Measurements from ENCODE around the gene MEF2A. TPM values are rescaled to one million over a fixed set of nuclear protein-coding genes. Genes with fewer than 3 reads are reported as not detected.

Gene MEF2A
- polyA plus RNA-seq, 1 experiment = 34.3 TPM

- Histone ChIP-seq H3K36me3 (ENCODE audit: control insufficient read depth, insufficient read depth, low read length) (no peaks in the 10 kb centered on the region), H3K4me3 (ENCODE audit: low read depth, low read length) (no peak overlapping the region), H3K27me3 (ENCODE audit: control insufficient read depth, insufficient read depth, low read length) (no peaks in the 10 kb centered on the region)
- POLR2A ChIA-PET = no interaction called here
- DNase-seq (ENCODE audit: low read depth) = no peak
- CTCF ChIA-PET = interaction anchor here (0.9 kb wide), 1 partner anchor 17 kb away, joined by 4 read pairs; no protein-coding TSS in a partner anchor
- no peak for TF ChIP-seq CTCF (IDR thresholded peaks at IDR 0.05; ENCODE audit: insufficient read depth, low read depth, low read length)
Observed at GRCh38 chr15:99598296-99598695, 32.5 kb downstream of the MEF2A start.

GRCh38 chr15:99603828-99604227, 38.0 kb downstream of the MEF2A start:
- Histone ChIP-seq H3K4me3 (ENCODE audit: low read depth, low read length) (no peak overlapping the region), H3K27me3 (ENCODE audit: control insufficient read depth, insufficient read depth, low read length) (no peaks in the 10 kb centered on the region), H3K36me3 (ENCODE audit: control insufficient read depth, insufficient read depth, low read length) (no peaks in the 10 kb centered on the region)
- TF ChIP-seq CTCF (IDR thresholded peaks at IDR 0.05; ENCODE audit: insufficient read depth, low read depth, low read length) = no peak
- ChIA-PET CTCF (no interaction called here), POLR2A (no interaction called here)
- DNase-seq (ENCODE audit: low read depth) = no peak

GRCh38 chr15:99604865-99605264, 39.1 kb downstream of the MEF2A start:
- Histone ChIP-seq H3K27me3 (ENCODE audit: control insufficient read depth, insufficient read depth, low read length) (no peaks in the 10 kb centered on the region), H3K4me3 (ENCODE audit: low read depth, low read length) (no peak overlapping the region), H3K36me3 (ENCODE audit: control insufficient read depth, insufficient read depth, low read length) (no peaks in the 10 kb centered on the region)
- CTCF ChIA-PET = interaction anchor here (0.7 kb wide), 1 partner anchor 12 kb away, joined by 3 read pairs; no protein-coding TSS in a partner anchor
- no peak for TF ChIP-seq CTCF (IDR thresholded peaks at IDR 0.05; ENCODE audit: insufficient read depth, low read depth, low read length)
- DNase-seq (ENCODE audit: low read depth) = no peak
- POLR2A ChIA-PET = no interaction called here

- DNase-seq (ENCODE audit: low read depth) = no peak
- H3K4me3 ChIP-seq (ENCODE audit: low read depth, low read length) = no peak overlapping the region
- no peak for TF ChIP-seq CTCF (IDR thresholded peaks at IDR 0.05; ENCODE audit: insufficient read depth, low read depth, low read length)
- H3K27me3 ChIP-seq (ENCODE audit: control insufficient read depth, insufficient read depth, low read length) = no peaks in the 10 kb centered on the region
- ChIA-PET CTCF (interaction anchor here (1.1 kb wide), 1 partner anchor 33 kb away, joined by 6 read pairs; no protein-coding TSS in a partner anchor), POLR2A (no interaction called here)
- H3K36me3 ChIP-seq (ENCODE audit: control insufficient read depth, insufficient read depth, low read length) = no peaks in the 10 kb centered on the region
Observed at GRCh38 chr15:99605490-99605931, 39.7 kb downstream of the MEF2A start.

- Histone ChIP-seq H3K4me3 (ENCODE audit: low read depth, low read length) (no peak overlapping the region), H3K36me3 (ENCODE audit: control insufficient read depth, insufficient read depth, low read length) (no peaks in the 10 kb centered on the region), H3K27me3 (ENCODE audit: control insufficient read depth, insufficient read depth, low read length) (no peaks in the 10 kb centered on the region)
- ChIA-PET CTCF (interaction anchor here (1.1 kb wide), 1 partner anchor 33 kb away, joined by 6 read pairs; no protein-coding TSS in a partner anchor), POLR2A (interaction anchor here (0.6 kb wide), 1 partner anchor 27 kb away, joined by 15 read pairs; no protein-coding TSS in a partner anchor)
- no peak for DNase-seq (ENCODE audit: low read depth)
- no peak for TF ChIP-seq CTCF (IDR thresholded peaks at IDR 0.05; ENCODE audit: insufficient read depth, low read depth, low read length)
Observed at GRCh38 chr15:99605990-99606389, 40.2 kb downstream of the MEF2A start.

All from BJ (cell line).